Trophoblast cell (in vitro differentiated cells and primary cell): ENCODE results near the gene KDM4B.

ENCODE experiments used
- DNase-seq, 2 donors: peaks; one replicate each; pipeline ENCODE4 v3.0.0-alpha.2; 2016
- H2AFZ ChIP-seq: 2 replicates; pipeline ENCODE4 v1.6.1; 2013; ENCODE audit warnings: low read length, moderate library complexity, mild to moderate bottlenecking; ENCODE audit not compliant: insufficient read depth, poor library complexity
- H2AK5ac ChIP-seq: 2 replicates; pipeline ENCODE4 v1.6.1; 2013; ENCODE audit warnings: mild to moderate bottlenecking, low read length
- H2BK120ac ChIP-seq: 2 replicates; pipeline ENCODE4 v1.6.1; 2013; ENCODE audit warnings: low read length, mild to moderate bottlenecking, moderate library complexity; ENCODE audit not compliant: insufficient read depth, poor library complexity
- H2BK12ac ChIP-seq: 2 replicates; pipeline ENCODE4 v1.6.1; 2013; ENCODE audit warnings: mild to moderate bottlenecking, low read length, moderate library complexity
- H2BK5ac ChIP-seq: 2 replicates; pipeline ENCODE4 v1.6.1; 2013; ENCODE audit warnings: low read length, low read depth, moderate library complexity, mild to moderate bottlenecking; ENCODE audit not compliant: poor library complexity
- H3K14ac ChIP-seq: 2 replicates; pipeline ENCODE4 v1.6.1; 2013; ENCODE audit warnings: mild to moderate bottlenecking, low read length
- H3K18ac ChIP-seq: 2 replicates; pipeline ENCODE4 v1.6.1; 2013; ENCODE audit warnings: mild to moderate bottlenecking, low read length
- H3K23ac ChIP-seq: 2 replicates; pipeline ENCODE4 v1.6.1; 2013; ENCODE audit warnings: low read length
- H3K27ac ChIP-seq: 2 replicates; pipeline ENCODE4 v1.5.1; 2013; ENCODE audit warnings: low read depth, mild to moderate bottlenecking, inconsistent platforms, low read length, moderate library complexity
- H3K27me3 ChIP-seq: 2 replicates; pipeline ENCODE4 v1.6.1; 2013; ENCODE audit warnings: inconsistent platforms, mild to moderate bottlenecking, low read length, moderate library complexity; ENCODE audit not compliant: insufficient read depth
- H3K36me3 ChIP-seq, 2 experiments: 1 replicate in 1 of 2; 2 replicates in 1 of 2; pipeline ENCODE4 v1.6.1; 2013; ENCODE audit warnings: low read length in 2 of 2, mild to moderate bottlenecking in 2 of 2, moderate library complexity in 1 of 2; ENCODE audit not compliant: insufficient read depth in 2 of 2, control insufficient read depth in 1 of 2
- H3K4ac ChIP-seq: 2 replicates; pipeline ENCODE4 v1.6.1; 2013; ENCODE audit warnings: low read depth, mild to moderate bottlenecking, low read length, moderate library complexity
- H3K4me1 ChIP-seq, 2 experiments: 1 replicate in 1 of 2; 2 replicates in 1 of 2; pipeline ENCODE4 v1.6.1; 2013; ENCODE audit warnings: low read length in 2 of 2, mild to moderate bottlenecking in 2 of 2, moderate library complexity in 1 of 2; ENCODE audit not compliant: insufficient read depth in 2 of 2, control insufficient read depth in 1 of 2
- H3K4me2 ChIP-seq: 2 replicates; pipeline ENCODE4 v1.6.1; 2013; ENCODE audit warnings: inconsistent platforms, mild to moderate bottlenecking, low read length, moderate library complexity
- H3K4me3 ChIP-seq: 2 replicates; pipeline ENCODE4 v1.5.1; 2013; ENCODE audit warnings: mild to moderate bottlenecking, low read depth, low read length, inconsistent platforms
- H3K79me1 ChIP-seq: one replicate; pipeline ENCODE4 v1.6.1; 2013; ENCODE audit warnings: low read length
- H3K79me2 ChIP-seq: 2 replicates; pipeline ENCODE4 v1.6.1; 2013; ENCODE audit warnings: low read length, mild to moderate bottlenecking; ENCODE audit not compliant: control insufficient read depth, insufficient read depth, poor library complexity
- H3K9ac ChIP-seq: 2 replicates; pipeline ENCODE4 v1.6.1; 2013; ENCODE audit warnings: mild to moderate bottlenecking, low read length
- H3K9me3 ChIP-seq: 2 replicates; pipeline ENCODE4 v1.6.1; 2013; ENCODE audit warnings: low read depth, mild to moderate bottlenecking, control low read depth, inconsistent platforms, low read length; ENCODE audit not compliant: insufficient read depth
- H4K12ac ChIP-seq: 2 replicates; pipeline ENCODE4 v1.6.1; 2013; ENCODE audit warnings: low read depth, mild to moderate bottlenecking, low read length, moderate library complexity
- H4K8ac ChIP-seq: 2 replicates; pipeline ENCODE4 v1.6.1; 2013; ENCODE audit warnings: low read depth, mild to moderate bottlenecking, low read length, moderate library complexity
- H4K91ac ChIP-seq: one replicate; pipeline ENCODE4 v1.6.1; 2013; ENCODE audit warnings: low read depth, mild to moderate bottlenecking, low read length, moderate library complexity
- WGBS: extraction: QIAGEN DNeasy Blood & Tissue Kit; methylation state at CpG from one replicate; pipeline ENCODE4 v1.1.7; 2013; ENCODE audit warnings: missing lambda C conversion rate; ENCODE audit not compliant: insufficient read length, insufficient coverage; ENCODE audit errors: extremely low coverage; 5-methylcytosine and 5-hydroxymethylcytosine counted together

The KDM4B gene

GRCh38 chr19:4955274-4955673 is 13.6 kb upstream of the KDM4B start:
- H3K4me1 ChIP-seq: peaks cover 5 to 9% of the 10 kb centered on the region in 2 experiments
- H3K9ac ChIP-seq: no peak overlapping the region
- no peak overlapping the region for H3K4ac ChIP-seq
- no peak overlapping the region for H3K23ac ChIP-seq
- no peak overlapping the region for H4K12ac ChIP-seq
- H3K14ac ChIP-seq: no peak overlapping the region
- H3K79me1 ChIP-seq: peaks cover 4% of the 10 kb centered on the region
- H2BK120ac ChIP-seq: no peak overlapping the region
- no peaks in the 10 kb centered on the region for H3K27me3 ChIP-seq
- H2BK5ac ChIP-seq: no peak overlapping the region
- H4K91ac ChIP-seq: no peak overlapping the region
- H3K9me3 ChIP-seq: no peaks in the 10 kb centered on the region
- no peak overlapping the region for H3K4me3 ChIP-seq
- no peak overlapping the region for H2AFZ ChIP-seq
- H3K18ac ChIP-seq: no peak overlapping the region
- H3K36me3 ChIP-seq: peaks cover 50 to 55% of the 10 kb centered on the region in 2 experiments
- H2AK5ac ChIP-seq: no peak overlapping the region
- H3K27ac ChIP-seq: no peak overlapping the region
- no peak overlapping the region for H4K8ac ChIP-seq
- no peak overlapping the region for H2BK12ac ChIP-seq
- H3K4me2 ChIP-seq: no peak overlapping the region
- no CpG with 5 or more reads among the region's 10 CpGs for WGBS
- no peaks in the 10 kb centered on the region for H3K79me2 ChIP-seq
- no peak for DNase-seq

- no peak overlapping the region for H2AK5ac ChIP-seq
- no peak for DNase-seq
- H3K18ac ChIP-seq: no peak overlapping the region
- no peak overlapping the region for H3K27ac ChIP-seq
- no peak overlapping the region for H2BK120ac ChIP-seq
- no peak overlapping the region for H3K9ac ChIP-seq
- no peak overlapping the region for H4K8ac ChIP-seq
- no peak overlapping the region for H3K4me2 ChIP-seq
- H2BK12ac ChIP-seq: no peak overlapping the region
- H3K4ac ChIP-seq: no peak overlapping the region
- H4K12ac ChIP-seq: no peak overlapping the region
- peaks cover 50 to 59% of the 10 kb centered on the region in 2 experiments for H3K36me3 ChIP-seq
- peaks cover 1% of the 10 kb centered on the region for H3K9me3 ChIP-seq
- no peak overlapping the region for H2BK5ac ChIP-seq
- no peak overlapping the region for H4K91ac ChIP-seq
- H3K14ac ChIP-seq: no peak overlapping the region
- no peak overlapping the region for H3K23ac ChIP-seq
- no peak overlapping the region for H2AFZ ChIP-seq
- H3K79me1 ChIP-seq: no peaks in the 10 kb centered on the region
- H3K4me3 ChIP-seq: no peak overlapping the region
- no CpG with 5 or more reads among the region's 8 CpGs for WGBS
- no peaks in the 10 kb centered on the region for H3K79me2 ChIP-seq
- H3K27me3 ChIP-seq: no peaks in the 10 kb centered on the region
- H3K4me1 ChIP-seq: no peaks in the 10 kb centered on the region
Observed at GRCh38 chr19:4957981-4958380, 10.9 kb upstream of the KDM4B start.

GRCh38 chr19:4962085-4962619 is 6.8 kb upstream of the KDM4B start:
- Histone ChIP-seq H3K27me3 (no peaks in the 10 kb centered on the region), H3K9me3 (peaks cover 1% of the 10 kb centered on the region), H3K23ac (no peak overlapping the region), H3K79me2 (no peaks in the 10 kb centered on the region), H4K12ac (no peak overlapping the region), H4K91ac (no peak overlapping the region), H3K4me1 (no peaks in the 10 kb centered on the region), H2BK12ac (no peak overlapping the region), H3K4ac (no peak overlapping the region), H2BK5ac (no peak overlapping the region), H3K18ac (no peak overlapping the region), H3K4me3 (no peak overlapping the region), H3K9ac (no peak overlapping the region), H3K36me3 (peaks cover 27 to 30% of the 10 kb centered on the region in 2 experiments), H2BK120ac (no peak overlapping the region), H4K8ac (no peak overlapping the region), H2AK5ac (no peak overlapping the region), H3K79me1 (no peaks in the 10 kb centered on the region), H3K27ac (no peak overlapping the region), H3K14ac (no peak overlapping the region), H3K4me2 (no peak overlapping the region), H2AFZ (no peak overlapping the region)
- no peak for DNase-seq
- no CpG with 5 or more reads among the region's 7 CpGs for WGBS

- Histone ChIP-seq H4K12ac (no peak overlapping the region), H3K79me2 (peaks cover 8% of the 10 kb centered on the region), H2BK12ac (no peak overlapping the region), H3K23ac (no peak overlapping the region), H4K8ac (no peak overlapping the region), H3K4me2 (no peak overlapping the region), H3K14ac (no peak overlapping the region), H2BK5ac (no peak overlapping the region), H3K4me3 (no peak overlapping the region), H3K27ac (no peak overlapping the region), H2AFZ (no peak overlapping the region), H3K4ac (no peak overlapping the region), H4K91ac (no peak overlapping the region), H3K9me3 (peaks cover 1% of the 10 kb centered on the region), H3K27me3 (no peaks in the 10 kb centered on the region), H3K79me1 (peaks cover 9% of the 10 kb centered on the region), H3K18ac (no peak overlapping the region), H2BK120ac (no peak overlapping the region), H3K36me3 (peaks cover 11% of the 10 kb centered on the region in 2 experiments), H3K9ac (no peak overlapping the region), H3K4me1 (peaks cover 1 to 7% of the 10 kb centered on the region in 2 experiments), H2AK5ac (no peak overlapping the region)
- no CpG with 5 or more reads among the region's 6 CpGs for WGBS
- DNase-seq: no peak
Observed at GRCh38 chr19:4965061-4965460, 3.9 kb upstream of the KDM4B start.
